ENCODE measurements around the gene RASSF7.

RASSF7 gene

GRCh38 chr11:528815-529727 lies 31.7 kb upstream of the RASSF7 start:
- in situ Hi-C loops (cut with HindIII; ENCODE audit: low sequenced_read_pairs), result no loop called here
- no peak for DNase-seq (ENCODE audit: low read depth)
- TF ChIP-seq CTCF (IDR thresholded peaks at IDR 0.05; ENCODE audit: low read depth, low read length, missing control alignments), result no peak
- H3K4me3 ChIP-seq (ENCODE audit: low read depth, low read length), result no peak overlapping the region

GRCh38 chr11:529728-530411 lies 30.9 kb upstream of the RASSF7 start:
- DNase-seq (ENCODE audit: low read depth), result no peak
- in situ Hi-C loops (cut with HindIII; ENCODE audit: low sequenced_read_pairs), result no loop called here
- TF ChIP-seq CTCF (IDR thresholded peaks at IDR 0.05; ENCODE audit: low read depth, low read length, missing control alignments), result no peak
- H3K4me3 ChIP-seq (ENCODE audit: low read depth, low read length), result no peak overlapping the region

GRCh38 chr11:530960-531831 lies 29.6 kb upstream of the RASSF7 start:
- no peak overlapping the region for H3K4me3 ChIP-seq (ENCODE audit: low read depth, low read length)
- no peak for DNase-seq (ENCODE audit: low read depth)
- in situ Hi-C loops (cut with HindIII; ENCODE audit: low sequenced_read_pairs), result no loop called here
- no peak for TF ChIP-seq CTCF (IDR thresholded peaks at IDR 0.05; ENCODE audit: low read depth, low read length, missing control alignments)

GRCh38 chr11:531919-532526 lies 28.7 kb upstream of the RASSF7 start:
- no peak overlapping the region for H3K4me3 ChIP-seq (ENCODE audit: low read depth, low read length)
- no peak for TF ChIP-seq CTCF (IDR thresholded peaks at IDR 0.05; ENCODE audit: low read depth, low read length, missing control alignments)
- no peak for DNase-seq (ENCODE audit: low read depth)
- in situ Hi-C loops (cut with HindIII; ENCODE audit: low sequenced_read_pairs), result no loop called here

- in situ Hi-C loops (cut with HindIII; ENCODE audit: low sequenced_read_pairs), result no loop called here
- DNase-seq (ENCODE audit: low read depth), result no peak
- no peak for TF ChIP-seq CTCF (IDR thresholded peaks at IDR 0.05; ENCODE audit: low read depth, low read length, missing control alignments)
- H3K4me3 ChIP-seq (ENCODE audit: low read depth, low read length), result no peak overlapping the region
These were observed 28.2 kb upstream of the RASSF7 start for GRCh38 chr11:532527-532985.
